OCI-M1 (cell line): ENCODE data around the gene CHMP4B.

ENCODE experiments used
- DNase-seq: peaks from one replicate; lab custom pipeline; 2025; lab: John Stamatoyannopoulos, UW

The CHMP4B gene

GRCh38 chr20:33900521-33901131, 89.5 kb downstream of the CHMP4B start:
- no peak for DNase-seq

GRCh38 chr20:33901132-33901523, 90.0 kb downstream of the CHMP4B start:
- DNase-seq: no peak

- no peak for DNase-seq
Measured at GRCh38 chr20:33902011-33902410, 90.9 kb downstream of the CHMP4B start.
